ENCODE data around the gene SERPINA1. TPM values are rescaled to one million over a fixed set of nuclear protein-coding genes. Genes with fewer than 3 reads are reported as not detected.

SERPINA1 gene
- total RNA-seq, 2 experiments from 2014 or later: 4.3 to 4.7 TPM

DNA sequence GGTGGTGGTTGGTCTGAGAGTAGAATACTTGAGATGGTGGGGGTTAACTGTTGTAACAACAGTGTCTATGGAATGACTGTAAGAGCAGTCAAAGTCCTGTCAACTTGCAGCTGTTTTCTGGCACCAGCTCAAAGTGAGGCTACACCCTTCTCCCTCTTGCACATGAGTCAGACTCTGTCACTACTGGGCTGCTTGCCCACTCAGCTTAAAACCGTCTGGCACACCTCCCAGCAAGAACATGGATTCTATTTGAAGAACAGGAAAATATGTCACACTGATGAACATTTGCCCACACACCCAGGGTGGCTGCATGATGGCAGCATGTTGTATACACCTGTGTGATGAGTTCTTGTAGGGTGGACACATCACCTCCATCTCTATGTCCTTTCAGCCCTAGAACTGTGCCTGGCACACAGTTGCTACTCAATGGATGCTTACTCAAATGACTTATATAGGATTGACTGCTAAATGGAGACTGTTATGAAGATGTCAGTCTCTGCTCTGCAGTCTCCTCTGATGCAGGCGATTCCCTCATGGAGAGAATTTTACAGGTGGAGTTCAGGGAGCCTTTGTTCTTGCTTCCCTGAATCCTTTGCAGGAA is 46.0 kb downstream of the SERPINA1 start:
- intact Hi-C loops (cut with DNase I, micrococcal nuclease): no loop called here
- POLR2A ChIA-PET: no interaction called here

GRCh38 chr14:94341656-94342333 is 46.6 kb downstream of the SERPINA1 start:
- no peak for TF ChIP-seq CTCF (IDR thresholded peaks at IDR 0.05)
- Mint-ChIP-seq H3K4me3 (no peak overlapping the region), H3K27ac (no peak overlapping the region), H3K9me3 (peaks cover 5% of the 10 kb centered on the region), H3K36me3 (ENCODE audit: low read depth) (no peaks in the 10 kb centered on the region), H3K4me1 (ENCODE audit: low read depth) (peaks cover 25% of the 10 kb centered on the region), H3K27me3 (peaks cover 7% of the 10 kb centered on the region)
- Histone ChIP-seq H3K27ac (ENCODE audit: low read depth in 1 of 2, low read length in 2 of 2) (no peak overlapping the region), H3K4me3 (ENCODE audit: low read length) (no peak overlapping the region), H3K4me1 (ENCODE audit: insufficient read depth, low read length) (peaks cover 10% of the 10 kb centered on the region), H3K9me3 (ENCODE audit: control insufficient read depth in 1 of 2, insufficient read depth in 1 of 2, low read length in 2 of 2) (peaks cover 0 to 8% of the 10 kb centered on the region in 2 experiments), H3K36me3 (ENCODE audit: insufficient read depth, low read length) (no peaks in the 10 kb centered on the region), H3K27me3 (ENCODE audit: control insufficient read depth in 1 of 2, insufficient read depth in 2 of 2, low read length in 2 of 2) (peaks cover 0 to 4% of the 10 kb centered on the region in 2 experiments)
- ChIA-PET POLR2A (no interaction called here), CTCF (no interaction called here)
- ATAC-seq (ENCODE audit: poor library complexity) (no peak), DNase-seq (no peak)
- intact Hi-C loops (cut with DNase I, micrococcal nuclease): no loop called here

More for the DNA sequence above, 46.0 kb downstream of the SERPINA1 start:
- H3K36me3 Mint-ChIP-seq (ENCODE audit: low read depth): no peaks in the 10 kb centered on the region
- no peak for TF ChIP-seq CTCF (IDR thresholded peaks at IDR 0.05)
- H3K4me3 Mint-ChIP-seq: no peak overlapping the region
- peaks cover 7% of the 10 kb centered on the region for H3K27me3 Mint-ChIP-seq
- H3K9me3 ChIP-seq (ENCODE audit: control insufficient read depth in 1 of 2, insufficient read depth in 1 of 2, low read length in 2 of 2): peaks cover 0 to 8% of the 10 kb centered on the region in 2 experiments
- H3K4me1 Mint-ChIP-seq (ENCODE audit: low read depth): peaks cover 30% of the 10 kb centered on the region
- H3K4me3 ChIP-seq (ENCODE audit: low read length): no peak overlapping the region
- CTCF ChIA-PET: no interaction called here
- H3K9me3 Mint-ChIP-seq: peaks cover 5% of the 10 kb centered on the region
- H3K27ac ChIP-seq (ENCODE audit: low read depth in 1 of 2, low read length in 2 of 2): no peak overlapping the region
- peaks cover 17% of the 10 kb centered on the region for H3K4me1 ChIP-seq (ENCODE audit: insufficient read depth, low read length)
- H3K27ac Mint-ChIP-seq: no peak overlapping the region
- ATAC-seq (ENCODE audit: poor library complexity) (peak; percentile 15), DNase-seq (peak in 2 of 14 experiments; percentile 29 to 62)
- H3K27me3 ChIP-seq (ENCODE audit: control insufficient read depth in 1 of 2, insufficient read depth in 2 of 2, low read length in 2 of 2): peaks cover 0 to 4% of the 10 kb centered on the region in 2 experiments
- no peaks in the 10 kb centered on the region for H3K36me3 ChIP-seq (ENCODE audit: insufficient read depth, low read length)

DNA sequence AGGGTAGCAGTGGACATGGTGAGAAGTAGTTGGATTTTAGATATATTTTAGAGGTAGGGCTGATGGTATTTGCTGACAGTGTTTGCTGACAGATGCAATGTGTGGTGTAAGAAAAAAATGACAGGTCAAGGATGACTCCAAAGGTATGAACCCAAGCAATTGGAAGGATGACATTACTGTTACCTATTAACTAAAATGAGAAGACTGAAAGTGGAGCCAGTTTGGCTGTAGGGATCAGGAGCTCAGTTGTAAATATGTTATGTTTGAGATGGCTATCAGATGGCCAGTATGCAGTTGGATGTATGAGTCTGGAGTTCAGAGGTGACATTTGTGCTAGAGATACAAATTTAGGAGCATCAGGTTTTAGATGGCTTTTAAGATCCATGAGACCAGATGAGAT is 47.9 kb downstream of the SERPINA1 start:
- no peak overlapping the region for H3K27ac Mint-ChIP-seq
- no peaks in the 10 kb centered on the region for H3K36me3 Mint-ChIP-seq (ENCODE audit: low read depth)
- peaks cover 19% of the 10 kb centered on the region for H3K4me1 Mint-ChIP-seq (ENCODE audit: low read depth)
- H3K27me3 Mint-ChIP-seq: peaks cover 12% of the 10 kb centered on the region
- ATAC-seq (ENCODE audit: poor library complexity) (no peak), DNase-seq (no peak)
- H3K9me3 ChIP-seq (ENCODE audit: control insufficient read depth in 1 of 2, insufficient read depth in 1 of 2, low read length in 2 of 2): no peaks in the 10 kb centered on the region
- H3K36me3 ChIP-seq (ENCODE audit: insufficient read depth, low read length): no peaks in the 10 kb centered on the region
- POLR2A ChIA-PET: no interaction called here
- H3K27me3 ChIP-seq (ENCODE audit: control insufficient read depth in 1 of 2, insufficient read depth in 2 of 2, low read length in 2 of 2): peaks cover 0 to 4% of the 10 kb centered on the region in 2 experiments
- H3K9me3 Mint-ChIP-seq: peaks cover 5% of the 10 kb centered on the region
- TF ChIP-seq CTCF (IDR thresholded peaks at IDR 0.05): no peak
- CTCF ChIA-PET: no interaction called here
- no peak overlapping the region for H3K4me3 ChIP-seq (ENCODE audit: low read length)
- H3K27ac ChIP-seq (ENCODE audit: low read depth in 1 of 2, low read length in 2 of 2): no peak overlapping the region
- intact Hi-C loops (cut with DNase I, micrococcal nuclease): no loop called here
- H3K4me3 Mint-ChIP-seq: no peak overlapping the region
- H3K4me1 ChIP-seq (ENCODE audit: insufficient read depth, low read length): peaks cover 3% of the 10 kb centered on the region

Measured in CD4-positive, alpha-beta T cell (primary cell).